GDM1 (cell line): ENCODE measurements around the gene CDC25C.

Experiments
- DNase-seq: peaks from one replicate; lab custom pipeline; 2025; lab: John Stamatoyannopoulos, UW

CDC25C gene

DNA sequence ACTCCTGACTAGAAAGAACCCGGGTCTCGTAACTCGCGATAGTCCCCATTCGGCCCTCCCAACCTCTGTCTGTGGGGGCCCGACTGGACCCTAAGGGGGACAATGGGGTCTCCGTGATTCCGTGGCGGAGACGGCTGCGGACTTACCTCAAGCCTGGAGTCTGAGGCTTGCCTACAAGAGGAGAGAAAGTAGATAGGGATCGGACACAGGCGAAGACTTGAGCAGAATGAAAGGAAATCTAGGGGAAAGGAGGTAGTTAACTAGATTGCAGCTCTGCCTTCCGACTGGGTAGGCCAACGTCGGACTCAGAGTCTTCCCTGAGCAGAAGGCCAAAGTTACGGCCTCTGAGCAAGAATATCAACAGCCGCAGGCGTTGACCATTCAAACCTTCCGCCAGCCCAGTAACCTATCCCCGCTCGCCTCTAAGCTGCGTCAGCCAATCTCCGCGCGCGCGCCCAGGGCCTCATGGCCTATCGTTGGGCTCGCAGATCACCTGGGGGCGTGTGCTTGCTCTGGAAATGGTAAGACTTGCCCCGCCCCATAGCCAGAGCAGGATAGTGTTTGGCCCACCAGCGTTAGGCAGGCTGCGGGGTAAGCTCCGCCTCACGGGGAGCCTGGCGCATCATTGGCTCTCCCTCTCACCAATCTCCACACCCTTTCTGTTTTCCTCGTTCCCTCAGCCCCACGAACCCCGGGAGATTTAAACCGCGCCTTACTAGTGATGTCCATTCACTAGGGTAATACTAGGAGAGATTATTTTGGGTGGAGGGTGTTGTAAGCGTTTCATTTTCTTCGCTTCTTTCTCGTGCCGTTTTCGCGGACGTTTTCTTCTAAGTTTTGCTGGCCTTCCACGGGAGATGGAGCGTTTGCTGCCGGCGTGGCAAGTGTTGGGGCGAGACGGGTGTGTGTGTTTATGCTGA lies at the start of gene CDC25C:
Gene CDC25C (minus strand): TSS at position 356 of the 920 bp plus-strand sequence. CDS start 624 bp downstream, outside the sequence.
- DNase-seq = peak; percentile 98

DNA sequence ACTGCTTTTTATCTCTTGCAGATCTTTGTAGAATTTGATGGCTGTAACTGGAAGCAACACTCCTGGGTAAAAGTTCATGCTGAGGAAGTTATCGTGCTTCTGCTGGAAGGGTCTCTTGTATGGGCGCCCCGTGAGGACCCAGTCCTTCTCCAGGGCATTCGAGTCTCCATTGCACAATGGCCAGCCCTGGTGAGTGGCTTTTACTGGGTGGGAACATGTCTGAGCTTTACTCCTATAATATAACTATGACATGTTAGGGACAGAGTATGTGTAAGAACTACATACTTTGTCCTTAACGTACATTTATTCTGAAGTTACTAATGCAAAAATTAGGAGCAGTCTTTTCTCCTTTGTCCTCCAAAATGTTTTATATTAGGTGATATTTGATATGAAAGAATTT lies 41.0 kb upstream of the CDC25C start:
- DNase-seq = no peak

DNA sequence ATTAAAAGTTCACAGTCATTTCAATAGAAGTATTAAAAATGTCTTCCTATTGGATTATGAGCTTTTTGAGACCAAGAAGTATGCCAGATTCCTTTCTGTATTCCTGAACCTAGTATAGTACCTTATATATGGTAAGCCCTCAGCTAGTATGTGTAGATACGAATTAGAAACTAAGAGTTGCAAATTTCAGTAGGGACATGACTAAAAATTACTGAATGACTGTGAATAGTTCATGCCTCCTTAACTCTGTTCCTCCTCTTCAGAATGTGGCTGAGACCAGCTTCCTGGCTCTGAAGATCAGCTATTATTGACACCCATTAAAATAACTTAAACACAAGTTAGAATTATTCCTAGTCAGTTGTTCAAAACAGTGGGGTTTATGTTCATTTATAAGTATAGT lies 40.6 kb upstream of the CDC25C start:
- DNase-seq = no peak

DNA sequence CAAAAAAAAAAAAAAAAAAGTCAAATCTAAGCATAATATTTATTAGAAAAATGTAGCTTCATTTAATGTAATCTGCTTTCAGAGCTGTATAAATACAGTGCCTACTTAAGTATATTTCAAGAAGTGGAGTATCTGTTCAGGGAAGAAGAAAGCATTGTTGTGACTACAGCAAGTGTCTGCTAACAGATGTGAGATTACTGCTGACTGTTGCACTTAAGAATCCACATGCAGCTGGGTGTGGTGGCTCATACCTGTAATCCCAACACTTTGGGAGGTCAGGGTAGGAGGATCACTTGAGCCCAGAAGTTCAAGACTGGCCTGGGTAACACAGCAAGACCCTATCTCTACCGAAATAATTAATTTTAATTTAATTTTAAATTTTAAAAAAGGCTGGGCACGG lies 39.9 kb upstream of the CDC25C start:
- DNase-seq = no peak

DNA sequence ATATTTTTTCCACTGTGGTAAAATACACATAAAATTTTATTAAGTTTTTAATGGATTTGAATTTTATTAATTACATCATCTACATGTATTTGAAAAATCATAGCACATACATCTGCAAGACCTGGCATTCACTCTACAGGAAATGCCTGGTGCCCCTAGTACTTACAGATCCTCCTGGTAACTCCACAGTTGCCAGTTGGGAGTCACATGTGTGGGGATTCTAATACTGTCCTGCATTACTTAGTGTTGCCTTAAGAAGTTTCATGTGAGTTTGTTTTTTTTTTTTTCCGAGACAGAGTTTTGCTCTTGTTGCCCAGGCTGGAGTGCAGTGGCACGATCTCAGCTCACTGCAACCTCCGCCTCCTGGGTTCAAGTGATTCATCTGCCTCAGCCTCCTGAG lies 38.9 kb upstream of the CDC25C start:
- DNase-seq = no peak

DNA sequence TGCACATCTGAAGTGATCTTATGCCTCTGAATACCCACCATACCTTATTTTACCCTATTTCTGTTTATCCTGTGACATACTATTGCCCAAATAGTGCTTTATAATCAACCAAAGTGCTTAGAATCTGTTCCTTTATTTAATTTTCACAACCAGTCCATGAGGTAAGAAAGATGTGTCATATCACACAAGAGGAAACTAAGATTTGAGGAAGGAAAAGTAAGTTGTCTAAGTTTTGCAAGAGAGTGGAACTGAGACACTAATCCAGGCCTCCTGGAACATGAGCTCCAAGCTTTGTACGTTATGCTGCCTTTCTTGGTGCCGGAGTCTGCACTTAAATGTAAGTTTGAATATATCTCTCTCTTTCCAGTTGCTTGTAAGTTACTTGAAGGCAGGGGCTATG lies 38.1 kb upstream of the CDC25C start:
- DNase-seq = no peak

DNA sequence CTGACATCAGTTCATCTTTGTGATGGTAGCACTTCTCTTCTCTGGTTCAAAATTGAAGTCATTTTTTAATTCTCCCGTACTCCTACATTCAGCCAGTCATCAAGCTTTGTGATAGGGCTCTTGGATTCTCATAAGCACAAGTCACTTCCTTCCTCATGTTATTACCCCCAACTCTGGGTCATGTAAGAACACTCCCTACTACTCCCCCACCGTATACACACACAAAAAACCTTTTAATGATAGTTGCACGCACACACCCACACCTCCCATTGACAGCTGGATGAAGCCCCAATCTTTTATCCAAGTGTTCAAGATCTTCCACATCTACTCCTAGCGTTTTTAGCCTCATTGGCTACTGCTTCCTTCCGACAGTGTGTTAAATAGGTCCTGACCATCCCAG lies 37.7 kb upstream of the CDC25C start:
- no peak for DNase-seq

DNA sequence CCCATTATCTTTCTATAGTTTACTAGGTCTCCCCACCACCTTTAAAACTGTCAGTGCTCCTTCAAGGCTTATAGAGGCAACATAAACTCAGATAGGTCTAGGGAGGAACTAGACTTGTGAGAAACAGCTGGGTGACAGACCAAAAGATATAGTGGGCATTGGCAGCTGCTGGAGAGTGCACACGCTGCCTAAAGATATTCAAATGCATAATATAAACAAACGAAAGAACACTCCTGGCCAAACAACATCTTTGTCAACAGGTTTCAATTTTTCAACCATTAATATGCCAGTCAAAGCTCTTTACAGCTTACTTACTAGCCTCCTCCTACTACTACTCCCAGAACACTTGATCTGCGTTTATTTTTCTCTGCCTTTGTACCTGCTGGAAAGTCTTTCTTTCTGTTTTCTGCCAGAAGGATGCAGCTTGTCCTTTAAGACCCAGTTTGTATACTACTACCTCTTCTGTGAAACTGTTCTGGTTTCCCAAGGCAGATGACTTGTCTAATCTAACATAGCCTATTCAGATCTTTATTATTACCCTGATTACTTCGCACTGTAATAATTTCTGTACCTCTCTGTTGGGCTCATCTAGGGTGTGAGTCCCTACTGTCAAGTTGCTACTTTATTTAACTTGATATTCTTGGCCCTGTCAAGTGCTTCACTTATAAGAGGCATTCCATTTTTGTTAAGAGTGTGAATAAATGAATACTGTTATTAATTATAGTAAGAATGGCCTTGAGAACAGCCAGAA lies 35.2 kb upstream of the CDC25C start:
- DNase-seq = no peak

DNA sequence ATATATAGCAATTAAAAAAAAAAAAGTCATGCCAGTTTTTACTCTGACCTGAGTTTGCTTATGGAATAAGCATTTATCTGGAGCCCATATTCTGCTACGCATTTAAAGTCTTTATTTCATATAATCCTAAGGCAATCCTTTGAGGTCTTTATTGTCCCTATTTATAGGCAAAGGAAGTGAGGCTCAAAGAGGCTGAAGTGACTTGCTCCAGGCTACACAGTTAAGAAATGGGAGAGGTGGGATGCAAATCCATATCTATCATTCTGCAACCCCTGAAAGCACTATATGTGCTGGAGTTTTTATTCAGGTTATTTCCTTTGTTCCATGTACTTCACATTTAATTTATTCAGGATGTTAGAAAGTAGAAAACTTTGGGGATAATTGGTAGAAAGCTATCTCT lies 33.0 kb upstream of the CDC25C start:
- no peak for DNase-seq

DNA sequence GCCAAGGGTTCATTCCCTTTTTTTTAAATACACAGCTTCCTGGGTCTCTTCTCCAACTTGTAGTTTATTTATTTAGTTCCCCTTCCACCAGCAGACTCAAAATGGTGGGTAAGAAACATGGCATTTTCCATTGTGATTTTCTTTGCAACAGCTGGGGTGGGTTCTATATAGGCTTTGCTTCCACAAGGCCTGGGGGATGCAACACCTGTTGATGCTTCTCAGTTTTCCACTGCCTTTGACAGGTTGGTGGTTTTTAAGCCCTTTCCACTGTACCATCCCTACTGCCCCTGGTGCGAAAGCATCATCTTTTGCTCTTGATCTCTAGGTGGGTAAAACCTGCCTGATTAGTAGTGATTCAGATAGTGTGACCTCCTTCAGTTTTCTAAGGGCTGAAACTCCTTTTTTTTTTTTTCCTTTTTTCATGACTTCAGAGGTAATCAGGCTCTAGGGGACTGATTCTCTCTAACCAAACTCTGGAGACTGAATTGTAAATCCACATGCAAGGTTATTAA lies 29.4 kb upstream of the CDC25C start:
- no peak for DNase-seq

DNA sequence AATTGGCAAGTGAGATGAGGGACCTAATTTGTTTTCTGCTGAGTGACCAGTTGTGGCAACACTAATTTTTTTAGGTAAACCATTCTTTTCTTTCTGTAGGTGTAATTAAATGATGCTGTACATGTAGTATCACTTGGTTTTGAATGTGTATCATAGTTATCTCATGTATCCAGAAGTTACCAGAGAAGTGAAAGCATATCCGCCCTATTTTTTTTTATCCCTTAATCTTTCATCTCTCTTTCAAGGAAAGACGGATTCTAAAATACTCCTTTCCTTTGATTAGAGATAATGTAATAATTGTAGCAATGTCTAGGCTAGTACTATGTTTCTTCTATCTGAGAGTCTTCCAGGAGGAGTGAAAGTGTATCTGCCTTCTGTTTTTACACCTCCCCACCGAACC lies 28.0 kb upstream of the CDC25C start:
- no peak for DNase-seq

DNA sequence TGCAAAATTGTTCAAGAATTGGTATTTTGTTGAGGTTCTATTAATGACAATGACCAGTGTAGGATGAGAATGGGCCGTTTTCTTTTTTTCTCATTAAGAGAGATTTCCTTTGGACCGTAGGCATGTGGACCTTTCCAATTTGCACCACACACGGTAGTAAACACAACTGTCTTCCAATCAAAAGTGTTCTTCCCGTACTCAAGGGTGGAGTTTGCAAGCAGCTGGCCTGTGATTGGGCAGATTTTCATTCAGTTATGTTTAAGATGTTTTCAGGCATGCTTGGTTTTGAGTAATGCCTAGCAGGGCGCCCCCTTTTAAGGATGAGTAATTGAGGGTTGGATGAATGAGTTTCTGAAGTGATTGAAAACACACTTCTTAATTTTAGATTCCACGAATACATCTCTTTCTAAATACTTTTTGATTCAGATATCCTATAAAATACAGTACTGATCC lies 23.3 kb upstream of the CDC25C start:
- DNase-seq = no peak

DNA sequence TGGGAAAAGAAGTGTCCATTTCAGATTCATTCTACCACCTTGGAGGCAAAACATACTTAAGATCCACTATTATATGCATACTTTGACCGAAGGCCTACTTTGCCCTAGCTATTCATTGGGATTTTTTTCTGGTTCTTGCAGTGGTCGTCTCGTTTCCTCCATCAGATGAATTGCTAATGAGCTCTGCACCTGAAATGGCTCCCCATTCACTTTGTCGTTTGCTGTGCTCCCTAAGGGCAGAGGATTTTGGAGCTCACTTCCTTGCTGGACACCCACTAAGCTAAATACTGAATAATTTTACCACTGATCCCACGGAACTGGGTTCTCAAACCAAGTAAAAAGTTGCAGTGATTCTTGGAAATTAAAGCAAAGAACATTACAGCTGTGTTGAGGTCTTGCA lies 22.8 kb upstream of the CDC25C start:
- no peak for DNase-seq

DNA sequence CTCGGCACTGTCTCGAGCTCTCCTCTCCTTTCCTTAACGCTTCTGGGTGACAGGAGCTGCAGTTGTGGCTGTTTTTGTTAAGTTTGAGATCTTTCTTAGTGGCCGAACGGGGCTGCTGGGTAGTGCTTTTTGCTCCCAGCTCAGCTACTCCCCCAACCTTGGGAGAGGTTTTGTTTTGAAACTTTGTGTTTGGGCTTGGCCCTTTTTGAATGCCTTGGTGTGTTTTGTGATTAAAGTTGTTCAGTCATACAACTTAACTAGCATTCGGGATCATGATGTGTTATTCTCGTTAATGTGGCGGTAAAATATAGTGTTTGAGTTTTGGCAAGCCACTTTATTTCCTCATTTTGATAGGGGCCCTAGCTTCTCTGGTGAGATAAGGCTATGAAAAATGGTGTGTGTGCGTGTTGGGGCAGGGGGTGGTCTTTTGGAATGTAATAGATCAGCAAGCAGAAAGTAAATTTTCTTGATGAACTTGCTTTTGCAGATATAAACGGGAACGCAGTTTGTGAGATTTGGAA lies 22.0 kb upstream of the CDC25C start:
- DNase-seq = no peak

DNA sequence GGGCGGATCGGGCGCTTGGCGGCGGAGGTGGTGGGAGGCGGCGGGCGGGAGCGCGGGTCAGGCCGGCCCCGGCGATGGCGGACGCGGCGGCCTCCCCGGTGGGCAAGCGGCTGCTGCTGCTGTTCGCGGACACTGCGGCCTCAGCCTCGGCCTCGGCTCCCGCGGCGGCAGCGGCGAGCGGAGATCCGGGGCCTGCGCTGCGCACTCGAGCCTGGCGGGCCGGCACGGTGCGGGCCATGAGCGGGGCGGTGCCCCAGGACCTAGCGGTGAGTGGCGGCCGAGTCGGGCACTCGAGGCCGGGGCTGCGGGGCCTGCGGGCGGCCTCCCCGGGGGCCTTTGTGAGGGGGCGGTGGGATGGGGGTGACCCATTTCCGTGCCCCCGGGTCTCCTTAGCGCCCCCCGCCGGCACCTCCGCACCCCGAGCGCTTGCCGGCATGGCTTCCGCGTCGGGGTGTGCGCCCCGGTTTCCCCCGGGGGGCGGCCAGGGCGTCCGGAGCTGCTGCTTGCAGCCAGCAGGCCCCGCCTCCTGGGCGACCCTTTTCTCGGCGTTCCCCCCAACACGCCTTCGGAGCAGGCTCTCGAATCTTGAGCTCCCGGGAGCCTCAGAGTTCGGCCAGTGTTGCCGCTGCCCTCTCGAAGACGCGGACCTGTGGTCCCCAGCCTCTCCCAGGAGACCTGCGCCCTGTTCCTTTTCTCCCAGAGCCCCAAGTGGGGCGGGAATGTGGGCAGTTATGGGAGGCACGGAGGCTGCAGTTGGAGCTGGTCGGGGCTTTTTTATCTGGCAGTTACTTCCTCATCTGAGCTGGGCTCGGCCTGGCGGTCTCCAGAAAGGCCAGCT lies 21.3 kb upstream of the CDC25C start:
- DNase-seq = peak; percentile 60

DNA sequence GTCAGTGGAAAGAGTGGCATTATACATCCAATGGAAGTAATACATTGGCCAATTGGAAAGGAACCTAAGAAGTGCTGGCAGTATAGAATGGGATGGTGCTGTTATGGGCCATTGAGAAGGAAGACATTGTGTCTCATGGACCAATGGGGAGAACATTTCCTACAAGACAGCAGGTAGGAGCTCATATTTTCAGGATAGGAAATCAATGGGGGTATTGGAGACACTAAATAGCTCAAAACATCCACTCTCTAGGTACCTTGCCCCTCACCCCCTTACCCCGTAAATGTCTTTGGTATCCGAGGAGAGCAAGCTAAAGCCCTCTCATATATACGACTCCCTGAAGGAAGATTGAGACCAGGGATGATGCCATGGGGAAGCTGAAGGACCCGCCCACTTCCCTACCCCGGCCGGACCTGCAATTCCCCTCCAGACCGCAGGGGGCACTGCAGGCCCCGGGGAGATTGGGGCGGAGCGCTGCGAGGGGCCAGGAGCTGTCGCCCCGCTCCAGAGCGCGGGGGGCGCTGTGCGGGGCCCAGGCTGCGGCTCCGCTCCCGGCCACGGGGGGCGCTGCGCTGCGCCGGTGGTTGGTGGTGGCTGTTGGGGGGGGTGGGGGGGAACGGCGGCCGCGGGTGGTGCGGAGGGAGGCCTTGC lies 20.6 kb upstream of the CDC25C start, which contains the start of gene KDM3B:
Gene KDM3B (plus strand): TSS at position 615 of the 651 bp plus-strand sequence. CDS start 111 bp downstream, outside the sequence.
- DNase-seq = peak; percentile 85

DNA sequence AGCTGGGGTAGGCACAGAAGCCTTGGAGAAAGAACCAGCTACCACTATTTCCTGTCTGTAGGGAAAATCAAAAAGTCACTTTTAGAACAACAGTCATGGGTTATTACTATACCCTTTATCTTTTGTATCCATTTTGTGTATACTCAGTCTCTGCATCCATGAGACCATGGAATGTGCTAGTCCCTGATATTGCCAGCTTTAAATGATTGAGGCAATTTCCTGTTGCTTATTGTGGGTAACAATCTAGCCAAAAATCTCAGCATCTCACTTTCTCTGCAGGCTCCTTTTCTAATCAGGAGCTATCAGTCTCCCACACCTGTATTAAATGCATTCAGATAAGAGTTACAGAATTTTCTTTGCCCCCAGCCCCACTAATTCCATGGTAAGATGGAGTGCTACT lies 19.9 kb upstream of the CDC25C start:
- DNase-seq = no peak

DNA sequence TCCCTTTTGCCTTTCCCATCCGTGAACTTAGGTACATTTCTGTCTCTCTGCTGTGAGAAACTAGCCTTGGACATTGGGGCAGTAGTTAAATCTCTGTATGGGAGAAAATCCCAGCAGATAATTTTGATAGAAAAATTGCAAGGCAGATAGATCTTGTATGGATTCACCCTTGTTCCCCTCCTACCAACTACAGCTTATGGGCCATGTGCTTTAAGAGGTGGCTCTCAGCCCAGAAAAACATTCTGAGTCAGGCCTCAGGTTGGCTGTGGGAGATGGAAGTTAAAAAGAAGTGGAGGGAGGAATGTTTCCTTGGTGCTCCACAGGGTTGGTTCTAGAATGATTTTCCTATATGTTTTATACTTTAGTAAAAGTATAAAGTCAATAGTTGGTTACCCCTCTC lies 19.5 kb upstream of the CDC25C start:
- no peak for DNase-seq

DNA sequence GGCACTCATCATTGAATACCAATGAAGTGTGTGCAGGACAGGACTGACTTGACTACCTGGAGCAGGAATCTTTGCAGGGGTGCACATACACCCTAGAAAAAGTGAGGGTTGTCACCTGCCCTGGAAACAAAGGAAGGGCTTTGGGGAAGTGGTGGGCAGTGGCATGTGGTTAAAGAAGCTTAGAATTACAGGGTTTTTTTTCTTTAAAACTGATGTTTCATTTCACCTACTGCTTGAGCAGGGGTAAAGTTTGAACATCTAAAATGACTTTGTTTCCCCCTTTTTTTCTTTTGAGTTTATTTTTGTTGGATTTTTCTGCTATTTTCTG lies 18.9 kb upstream of the CDC25C start:
- no peak for DNase-seq

DNA sequence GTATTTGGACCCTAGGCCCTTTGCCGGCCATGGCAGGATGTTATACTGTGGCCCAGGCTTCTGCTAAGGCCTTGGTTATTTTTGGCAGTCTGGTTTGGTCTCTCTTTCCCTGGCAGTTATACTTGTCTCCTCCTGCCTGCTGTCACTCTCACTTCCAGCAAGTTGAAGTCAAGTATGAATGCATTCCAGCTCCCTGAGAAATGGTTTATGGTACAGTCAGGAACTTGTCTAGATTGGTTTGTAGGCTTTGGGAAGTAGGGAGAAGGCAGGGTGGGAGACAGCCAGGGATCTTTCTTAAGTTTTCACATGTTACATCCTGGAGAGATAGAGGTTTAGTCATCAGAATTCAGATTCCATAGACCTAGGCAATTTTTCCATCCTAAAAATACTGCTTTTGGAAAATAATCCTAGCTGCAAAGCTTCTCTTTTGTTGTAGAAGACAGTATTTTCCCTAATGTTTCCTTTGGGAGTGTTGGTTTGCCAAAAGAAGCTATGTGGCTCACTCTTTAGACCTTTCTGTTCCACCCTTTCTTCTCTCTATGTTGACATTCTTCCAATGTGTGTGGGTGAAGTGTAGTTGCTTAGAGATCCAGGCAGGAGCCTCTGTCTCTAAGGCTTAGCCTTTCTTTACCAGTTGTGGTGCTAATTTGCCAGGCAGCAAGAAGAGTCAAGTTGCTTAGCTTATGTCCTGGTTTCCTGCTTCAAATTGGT lies 18.4 kb upstream of the CDC25C start:
- DNase-seq = no peak

DNA sequence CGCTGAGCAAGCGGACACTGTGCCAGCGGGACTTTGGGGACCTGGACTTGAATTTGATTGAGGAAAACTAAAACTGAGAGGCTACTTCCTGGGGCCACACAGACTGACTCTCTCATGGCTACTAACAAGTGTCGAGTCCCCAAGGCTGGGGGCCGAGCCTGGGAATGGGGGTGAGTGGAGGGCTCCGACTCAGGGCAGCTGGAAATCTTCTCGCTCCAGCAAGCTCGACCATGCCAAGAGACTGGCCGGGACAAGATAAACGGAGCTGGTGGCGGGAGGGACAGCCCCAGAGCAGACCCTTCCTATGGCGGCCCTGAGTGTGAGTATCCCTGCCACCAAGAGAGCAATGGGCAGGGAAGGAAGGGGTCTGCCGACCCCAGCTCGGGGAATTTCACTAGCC lies 15.3 kb upstream of the CDC25C start:
- no peak for DNase-seq
